Type B pancreatic cell (in vitro differentiated cells): ENCODE measurements around the gene TRIM44. TPM values are rescaled to one million over a fixed set of nuclear protein-coding genes. Genes with fewer than 3 reads are reported as not detected.

Source experiments
- DNase-seq: peaks from one replicate; pipeline ENCODE4 v3.0.0; 2021; ENCODE audit warnings: mixed read lengths; ENCODE audit not compliant: unreplicated experiment; ENCODE audit errors: extremely low spot score
- H3K27ac Mint-ChIP-seq: 2 replicates; pipeline ENCODE4 v1.8.0; 2021; ENCODE audit warnings: mild to moderate bottlenecking, mixed read lengths
- H3K27me3 Mint-ChIP-seq: 2 replicates; pipeline ENCODE4 v1.8.0; 2021; ENCODE audit warnings: mixed read lengths
- H3K36me3 Mint-ChIP-seq: 2 replicates; pipeline ENCODE4 v1.8.0; 2021; ENCODE audit warnings: mixed read lengths
- H3K4me1 Mint-ChIP-seq: one replicate; pipeline ENCODE4 v1.8.0; 2021; ENCODE audit warnings: mixed read lengths; ENCODE audit not compliant: unreplicated experiment
- H3K4me3 Mint-ChIP-seq: 2 replicates; pipeline ENCODE4 v1.8.0; 2021; ENCODE audit warnings: mild to moderate bottlenecking, mixed read lengths
- H3K9me3 Mint-ChIP-seq: 2 replicates; pipeline ENCODE4 v1.8.0; 2021; ENCODE audit warnings: mixed read lengths
- total RNA-seq: library from RNA; stranded (reverse); gene quantifications from 2 replicates; pipeline ENCODE4 v1.2.1, GENCODE V29; 2021; ENCODE audit warnings: low replicate concordance
- TF ChIP-seq, protein P1 (sequence below): fragments of 200-600 bp; sonication (generic); conservative IDR thresholded peaks from 2 replicates; pipeline ENCODE4 v1.5.0; 2021; ENCODE audit warnings: antibody characterized with exemption, mild to moderate bottlenecking

TRIM44 gene
- total RNA-seq, 1 donor from 2014 or later = 70.6 TPM

DNA sequence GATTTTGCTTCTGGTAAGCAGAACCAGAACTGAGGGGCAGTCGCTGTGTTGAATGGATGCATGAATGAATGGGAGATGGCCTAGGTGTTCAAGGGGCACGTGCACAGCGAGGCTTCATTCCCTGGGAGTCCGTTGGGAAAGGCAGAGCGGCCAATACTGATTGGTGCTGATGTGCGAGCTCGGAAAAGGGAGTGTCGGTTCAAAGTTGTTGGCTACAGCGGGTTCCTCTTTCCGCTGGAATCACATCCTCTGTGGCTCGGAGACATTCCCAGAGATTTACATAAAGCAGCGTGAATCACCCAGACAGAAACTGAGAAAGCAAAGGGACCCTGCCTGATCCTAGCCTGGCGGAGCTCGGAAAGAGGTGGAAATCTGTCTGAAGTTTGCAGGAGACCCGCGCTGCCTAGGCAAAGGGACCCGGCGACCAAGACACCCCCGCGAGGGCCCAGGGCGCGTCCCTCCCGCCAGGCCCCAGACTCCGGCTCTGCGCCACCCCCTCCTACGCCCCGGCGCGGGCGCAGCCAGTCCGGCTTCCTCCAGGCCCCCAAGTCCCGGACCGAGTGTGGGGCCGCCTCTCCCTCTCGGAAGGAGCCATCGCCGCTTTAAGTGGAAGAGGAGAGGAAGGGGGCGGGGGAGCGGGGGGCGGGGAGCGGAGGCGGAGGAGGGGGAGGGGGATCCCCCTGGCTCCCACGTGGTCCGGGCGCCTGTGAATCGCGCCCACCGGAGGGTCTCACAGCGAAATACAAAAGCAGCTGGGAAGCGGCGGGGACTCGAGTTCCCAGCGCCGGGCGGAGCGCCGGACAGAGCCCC is 44.7 kb upstream of the TRIM44 start, which contains the start of gene FJX1:
Gene FJX1, plus strand, starts transcription at position 774 of the 810 bp plus-strand sequence. CDS start 177 bp downstream, outside the sequence.
- Mint-ChIP-seq H3K9me3 (no peaks in the 10 kb centered on the region), H3K36me3 (no peaks in the 10 kb centered on the region), H3K27me3 (peaks cover 19% of the 10 kb centered on the region), H3K4me1 (peaks cover 39% of the 10 kb centered on the region), H3K27ac (peak within 1 kb of the TSS; percentile 85), H3K4me3 (peak within 1 kb of the TSS; percentile 94)
- DNase-seq = peak; percentile 82
- TF ChIP-seq, protein P1, sequence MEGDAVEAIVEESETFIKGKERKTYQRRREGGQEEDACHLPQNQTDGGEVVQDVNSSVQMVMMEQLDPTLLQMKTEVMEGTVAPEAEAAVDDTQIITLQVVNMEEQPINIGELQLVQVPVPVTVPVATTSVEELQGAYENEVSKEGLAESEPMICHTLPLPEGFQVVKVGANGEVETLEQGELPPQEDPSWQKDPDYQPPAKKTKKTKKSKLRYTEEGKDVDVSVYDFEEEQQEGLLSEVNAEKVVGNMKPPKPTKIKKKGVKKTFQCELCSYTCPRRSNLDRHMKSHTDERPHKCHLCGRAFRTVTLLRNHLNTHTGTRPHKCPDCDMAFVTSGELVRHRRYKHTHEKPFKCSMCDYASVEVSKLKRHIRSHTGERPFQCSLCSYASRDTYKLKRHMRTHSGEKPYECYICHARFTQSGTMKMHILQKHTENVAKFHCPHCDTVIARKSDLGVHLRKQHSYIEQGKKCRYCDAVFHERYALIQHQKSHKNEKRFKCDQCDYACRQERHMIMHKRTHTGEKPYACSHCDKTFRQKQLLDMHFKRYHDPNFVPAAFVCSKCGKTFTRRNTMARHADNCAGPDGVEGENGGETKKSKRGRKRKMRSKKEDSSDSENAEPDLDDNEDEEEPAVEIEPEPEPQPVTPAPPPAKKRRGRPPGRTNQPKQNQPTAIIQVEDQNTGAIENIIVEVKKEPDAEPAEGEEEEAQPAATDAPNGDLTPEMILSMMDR = no peak

DNA sequence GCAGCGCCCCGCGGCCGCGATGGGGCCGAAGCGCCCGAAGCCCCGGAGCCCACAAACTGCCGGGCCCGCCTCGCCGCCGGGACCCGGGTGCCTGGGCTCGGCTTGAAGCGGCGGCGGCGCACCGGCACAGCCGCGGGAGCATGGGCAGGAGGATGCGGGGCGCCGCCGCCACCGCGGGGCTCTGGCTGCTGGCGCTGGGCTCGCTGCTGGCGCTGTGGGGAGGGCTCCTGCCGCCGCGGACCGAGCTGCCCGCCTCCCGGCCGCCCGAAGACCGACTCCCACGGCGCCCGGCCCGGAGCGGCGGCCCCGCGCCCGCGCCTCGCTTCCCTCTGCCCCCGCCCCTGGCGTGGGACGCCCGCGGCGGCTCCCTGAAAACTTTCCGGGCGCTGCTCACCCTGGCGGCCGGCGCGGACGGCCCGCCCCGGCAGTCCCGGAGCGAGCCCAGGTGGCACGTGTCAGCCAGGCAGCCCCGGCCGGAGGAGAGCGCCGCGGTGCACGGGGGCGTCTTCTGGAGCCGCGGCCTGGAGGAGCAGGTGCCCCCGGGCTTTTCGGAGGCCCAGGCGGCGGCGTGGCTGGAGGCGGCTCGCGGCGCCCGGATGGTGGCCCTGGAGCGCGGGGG is 44.0 kb upstream of the TRIM44 start:
- TF ChIP-seq, protein P1 = peak; percentile 26
- Mint-ChIP-seq H3K4me3 (peak overlapping the region; percentile 90), H3K27me3 (peaks cover 19% of the 10 kb centered on the region), H3K9me3 (no peaks in the 10 kb centered on the region), H3K4me1 (peaks cover 46% of the 10 kb centered on the region), H3K36me3 (no peaks in the 10 kb centered on the region), H3K27ac (no peak overlapping the region)
- DNase-seq = peak; percentile 69

DNA sequence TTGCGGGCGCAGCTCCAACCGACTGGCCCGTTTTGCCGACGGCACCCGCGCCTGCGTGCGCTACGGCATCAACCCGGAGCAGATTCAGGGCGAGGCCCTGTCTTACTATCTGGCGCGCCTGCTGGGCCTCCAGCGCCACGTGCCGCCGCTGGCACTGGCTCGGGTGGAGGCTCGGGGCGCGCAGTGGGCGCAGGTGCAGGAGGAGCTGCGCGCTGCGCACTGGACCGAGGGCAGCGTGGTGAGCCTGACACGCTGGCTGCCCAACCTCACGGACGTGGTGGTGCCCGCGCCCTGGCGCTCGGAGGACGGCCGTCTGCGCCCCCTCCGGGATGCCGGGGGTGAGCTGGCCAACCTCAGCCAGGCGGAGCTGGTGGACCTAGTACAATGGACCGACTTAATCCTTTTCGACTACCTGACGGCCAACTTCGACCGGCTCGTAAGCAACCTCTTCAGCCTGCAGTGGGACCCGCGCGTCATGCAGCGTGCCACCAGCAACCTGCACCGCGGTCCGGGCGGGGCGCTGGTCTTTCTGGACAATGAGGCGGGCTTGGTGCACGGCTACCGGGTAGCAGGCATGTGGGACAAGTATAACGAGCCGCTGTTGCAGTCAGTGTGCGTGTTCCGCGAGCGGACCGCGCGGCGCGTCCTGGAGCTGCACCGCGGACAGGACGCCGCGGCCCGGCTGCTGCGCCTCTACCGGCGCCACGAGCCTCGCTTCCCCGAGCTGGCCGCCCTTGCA is 43.3 kb upstream of the TRIM44 start:
- peak; percentile 76 for DNase-seq
- Mint-ChIP-seq H3K9me3 (no peaks in the 10 kb centered on the region), H3K4me1 (peaks cover 51% of the 10 kb centered on the region), H3K27ac (no peak overlapping the region), H3K36me3 (no peaks in the 10 kb centered on the region), H3K4me3 (peak overlapping the region; percentile 90), H3K27me3 (peaks cover 19% of the 10 kb centered on the region)
- TF ChIP-seq, protein P1 = no peak

DNA sequence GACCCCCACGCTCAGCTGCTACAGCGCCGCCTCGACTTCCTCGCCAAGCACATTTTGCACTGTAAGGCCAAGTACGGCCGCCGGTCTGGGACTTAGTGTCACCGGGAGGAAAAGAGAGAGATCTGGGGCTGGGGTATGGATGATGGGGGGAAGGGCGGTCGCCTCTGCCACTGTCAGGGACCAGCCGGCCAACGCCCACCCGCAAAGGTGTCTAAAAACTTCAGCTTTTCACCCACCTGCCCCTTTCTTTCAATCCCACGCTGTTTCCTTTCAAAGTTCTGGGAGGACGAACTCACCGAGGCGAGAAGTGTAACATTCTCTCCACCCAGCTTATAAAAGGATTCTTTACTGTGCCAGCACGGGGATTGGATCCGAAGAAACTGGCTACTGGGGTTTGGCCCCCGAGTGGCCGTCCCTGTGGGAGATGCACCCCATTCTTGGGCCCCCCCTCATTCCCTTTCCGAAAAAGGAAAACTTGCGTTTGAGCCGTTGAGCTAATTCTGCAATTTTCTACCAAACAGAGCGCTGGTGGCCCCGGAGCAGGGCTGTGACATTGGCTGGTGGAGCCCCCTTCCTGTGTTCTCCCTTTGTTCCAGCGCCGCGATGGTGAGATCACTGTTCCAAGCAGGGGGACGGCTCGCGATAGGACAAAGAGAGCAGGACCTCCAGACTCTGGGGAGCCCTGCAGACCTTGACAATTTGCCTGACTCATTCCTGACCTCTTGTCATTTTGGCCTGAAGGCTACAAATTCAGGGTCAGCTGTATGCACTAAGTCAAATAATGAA is 42.5 kb upstream of the TRIM44 start:
- Mint-ChIP-seq H3K4me3 (peak overlapping the region; percentile 90), H3K9me3 (no peaks in the 10 kb centered on the region), H3K27me3 (peaks cover 17% of the 10 kb centered on the region), H3K27ac (peak overlapping the region; percentile 76), H3K4me1 (peaks cover 51% of the 10 kb centered on the region), H3K36me3 (no peaks in the 10 kb centered on the region)
- TF ChIP-seq, protein P1 = peak; percentile 16
- no peak for DNase-seq

DNA sequence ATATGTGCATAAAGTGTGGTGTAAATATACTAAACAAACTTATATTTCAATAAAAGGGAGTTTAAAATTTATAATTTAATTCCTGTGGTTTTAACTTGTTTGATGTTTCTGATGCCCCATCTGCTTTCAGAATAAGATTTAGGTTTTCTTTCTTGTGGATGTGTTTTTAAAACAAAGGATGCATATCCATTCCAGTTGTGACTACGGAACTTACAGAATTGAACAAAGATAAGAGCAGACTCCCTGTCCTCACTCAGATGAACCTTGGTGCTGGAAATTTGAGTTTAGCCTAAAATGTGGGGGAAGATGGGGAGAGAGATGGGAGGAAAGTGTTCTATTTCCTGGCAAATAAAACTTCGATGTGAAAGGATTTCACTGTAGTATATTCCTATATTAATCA is 41.8 kb upstream of the TRIM44 start:
- Mint-ChIP-seq H3K27me3 (peaks cover 15% of the 10 kb centered on the region), H3K4me3 (peak overlapping the region; percentile 90), H3K4me1 (peaks cover 46% of the 10 kb centered on the region), H3K9me3 (no peaks in the 10 kb centered on the region), H3K36me3 (no peaks in the 10 kb centered on the region), H3K27ac (no peak overlapping the region)
- TF ChIP-seq, protein P1 = no peak
- DNase-seq = no peak
